CD14-positive monocyte (primary cell): Measurements from ENCODE around the gene TMPRSS2. TPM values are rescaled to one million over a fixed set of nuclear protein-coding genes. Genes with fewer than 3 reads are reported as not detected.

Experiments used
- DNase-seq, 3 donors: peaks; one replicate each; pipeline ENCODE4 v3.0.0-alpha.2; 2011 to 2022
- H2AFZ ChIP-seq: 2 replicates; pipeline ENCODE4 v1.6.0; 2012; ENCODE audit warnings: mild to moderate bottlenecking, low read depth, low read length, inconsistent platforms; ENCODE audit not compliant: insufficient read depth, poor library complexity, severe bottlenecking
- H3K27ac ChIP-seq, 2 donors: 1 replicate in 1 of 2; 2 replicates in 1 of 2; pipeline ENCODE4 v1.5.1; 2012 to 2013; ENCODE audit warnings: low read length in 2 of 2, control low read depth in 1 of 2, inconsistent platforms in 1 of 2, low read depth in 1 of 2, mild to moderate bottlenecking in 1 of 2
- H3K27me3 ChIP-seq, 2 donors: one replicate each; pipeline versions ENCODE4 v1.6.0 to v1.6.1; 2011 to 2013; ENCODE audit warnings: low read length in 2 of 2; ENCODE audit not compliant: control insufficient read depth in 2 of 2, insufficient read depth in 2 of 2
- H3K36me3 ChIP-seq, 2 donors: replicated peaks in 1 of 2; 1 replicate in 1 of 2; 2 replicates in 1 of 2; pipeline versions ENCODE4 v1.5.1 to v1.6.1; 2012 to 2013; ENCODE audit warnings: low read length in 2 of 2, control low read depth in 1 of 2, inconsistent platforms in 1 of 2, mild to moderate bottlenecking in 1 of 2; ENCODE audit not compliant: insufficient read depth in 2 of 2, control insufficient read depth in 1 of 2
- H3K4me1 ChIP-seq, 2 donors: 1 replicate in 1 of 2; 2 replicates in 1 of 2; pipeline versions ENCODE4 v1.5.1 to v1.6.1; 2012 to 2013; ENCODE audit warnings: low read length in 2 of 2, control low read depth in 1 of 2, inconsistent platforms in 1 of 2, mild to moderate bottlenecking in 1 of 2, moderate library complexity in 1 of 2; ENCODE audit not compliant: insufficient read depth in 2 of 2, control insufficient read depth in 1 of 2
- H3K4me2 ChIP-seq: replicated peaks from 2 replicates; pipeline ENCODE3; 2012; ENCODE audit warnings: low read length, moderate library complexity, mild to moderate bottlenecking; ENCODE audit not compliant: poor library complexity, severe bottlenecking; ENCODE audit errors: extremely low read depth
- H3K4me3 ChIP-seq, 3 experiments: fragments of 200-600 bp in 1 of 3; sonication (generic) in 1 of 3; replicated peaks in 1 of 3; 1 replicate in 2 of 3; 2 replicates in 1 of 3; pipeline ENCODE4 v1.5.1; 2011 to 2013; ENCODE audit warnings: low read length in 3 of 3, mild to moderate bottlenecking in 3 of 3, control low read depth in 2 of 3, low read depth in 2 of 3, inconsistent platforms in 1 of 3, moderate library complexity in 1 of 3
- H3K79me2 ChIP-seq: 2 replicates; pipeline ENCODE4 v1.6.0; 2012; ENCODE audit warnings: mild to moderate bottlenecking, control low read depth, inconsistent platforms, low read length, moderate library complexity; ENCODE audit not compliant: insufficient read depth
- H3K9ac ChIP-seq: 2 replicates; pipeline ENCODE4 v1.6.0; 2017; ENCODE audit warnings: low read length, mild to moderate bottlenecking; ENCODE audit not compliant: insufficient read depth, poor library complexity, severe bottlenecking
- H3K9me3 ChIP-seq, 2 donors: replicated peaks in 1 of 2; 1 replicate in 1 of 2; 2 replicates in 1 of 2; pipeline versions ENCODE4 v1.5.1 to v1.6.1; 2012 to 2013; ENCODE audit warnings: low read length in 2 of 2, control low read depth in 1 of 2; ENCODE audit not compliant: control insufficient read depth in 1 of 2, insufficient read depth in 1 of 2
- H4K20me1 ChIP-seq: 2 replicates; pipeline ENCODE4 v1.6.0; 2012; ENCODE audit warnings: mild to moderate bottlenecking, low read length, control low read depth, moderate library complexity; ENCODE audit not compliant: insufficient read depth
- H3K27ac Mint-ChIP-seq, 7 donors: one replicate each; pipeline ENCODE4 v1.8.0; 2020; ENCODE audit warnings: mild to moderate bottlenecking in 7 of 7, mixed read lengths in 7 of 7, moderate library complexity in 6 of 7, inconsistent platforms in 2 of 7
- H3K27me3 Mint-ChIP-seq, 3 donors: one replicate each; pipeline ENCODE4 v1.8.0; 2021 to 2022; ENCODE audit warnings: low read depth in 3 of 3, mild to moderate bottlenecking in 3 of 3, mixed read lengths in 3 of 3, moderate library complexity in 3 of 3, inconsistent platforms in 1 of 3
- H3K36me3 Mint-ChIP-seq, 2 donors: one replicate each; pipeline ENCODE4 v1.8.0; 2020; ENCODE audit warnings: mixed read lengths in 2 of 2, inconsistent platforms in 1 of 2, mild to moderate bottlenecking in 1 of 2
- H3K4me1 Mint-ChIP-seq: one replicate; pipeline ENCODE4 v1.8.0; 2020; ENCODE audit warnings: mild to moderate bottlenecking, mixed read lengths
- H3K4me3 Mint-ChIP-seq, 2 donors: one replicate each; pipeline ENCODE4 v1.8.0; 2020; ENCODE audit warnings: mild to moderate bottlenecking in 2 of 2, mixed read lengths in 2 of 2, moderate library complexity in 1 of 2
- H3K9me3 Mint-ChIP-seq, 7 donors: one replicate each; pipeline ENCODE4 v1.8.0; 2020 to 2022; ENCODE audit warnings: mixed read lengths in 7 of 7, mild to moderate bottlenecking in 6 of 7, moderate library complexity in 6 of 7, inconsistent platforms in 2 of 7
- WGBS: methylation state at CpG from one replicate; pipeline ENCODE4 v1.1.5; 2013; ENCODE audit warnings: missing lambda C conversion rate; ENCODE audit not compliant: insufficient coverage; 5-methylcytosine and 5-hydroxymethylcytosine counted together
- intact Hi-C, 2 donors: fragments of 100-400 bp; cut with micrococcal nuclease; formaldehyde crosslinking; loops; one replicate each; pipeline versions ENCODE4 v1.15.0 to v1.15.1; 2023
- polyA plus RNA-seq, 3 donors: library from polyadenylated mRNA; depleted of rRNA in 1 of 3; unstranded in 2 of 3; stranded (reverse) in 1 of 3; fragments of 300-500 nt in 2 of 3; fragments of >200 nt in 1 of 3; fragmentation: Illumina TruSeq in 2 of 3; gene quantifications; 1 replicate in 2 of 3; 2 replicates in 1 of 3; pipeline ENCODE4 v1.2.3, GENCODE V29; 2012 to 2021
- TF ChIP-seq, protein P1 (sequence below): fragments of 200-600 bp; IDR thresholded peaks from one replicate; pipeline ENCODE4 v1.8.0; 2022; ENCODE audit warnings: antibody characterized with exemption, mild to moderate bottlenecking

Gene TMPRSS2
- polyA plus RNA-seq, 3 donors = not detected

DNA sequence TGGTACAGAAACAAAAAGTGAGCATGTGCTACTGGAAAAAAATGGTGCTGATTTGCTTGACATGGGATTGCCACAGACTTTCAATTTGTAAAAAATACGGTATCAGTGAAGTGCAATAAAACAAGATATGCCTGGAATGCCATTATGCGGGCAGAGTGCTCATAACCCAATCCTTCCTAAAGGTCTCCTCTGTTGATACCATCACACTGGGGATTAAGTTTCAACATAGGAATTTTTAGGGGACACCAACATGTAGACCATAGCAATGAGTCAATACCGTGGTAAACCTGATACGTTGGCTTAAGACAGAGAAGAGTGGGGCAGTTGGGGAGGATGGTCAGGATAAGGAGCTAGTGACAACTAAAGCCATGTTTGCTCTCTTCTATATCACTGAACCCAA lies 61.4 kb downstream of the TMPRSS2 start:
- Mint-ChIP-seq H3K27me3 (no peaks in the 10 kb centered on the region), H3K9me3 (peaks cover 0 to 3% (median 0%) of the 10 kb centered on the region in 7 donors), H3K4me3 (no peak overlapping the region), H3K36me3 (peaks cover 93 to 96% of the 10 kb centered on the region in 2 donors), H3K4me1 (no peaks in the 10 kb centered on the region), H3K27ac (no peak overlapping the region)
- Histone ChIP-seq H3K4me1 (no peaks in the 10 kb centered on the region), H3K79me2 (no peaks in the 10 kb centered on the region), H2AFZ (no peak overlapping the region), H3K27ac (no peak overlapping the region), H3K4me2 (no peak overlapping the region), H3K4me3 (no peak overlapping the region), H3K9ac (no peak overlapping the region), H3K9me3 (no peaks in the 10 kb centered on the region), H3K27me3 (no peaks in the 10 kb centered on the region), H3K36me3 (peaks cover 74 to 97% of the 10 kb centered on the region in 2 donors), H4K20me1 (peaks cover 4% of the 10 kb centered on the region)
- TF ChIP-seq, protein P1, sequence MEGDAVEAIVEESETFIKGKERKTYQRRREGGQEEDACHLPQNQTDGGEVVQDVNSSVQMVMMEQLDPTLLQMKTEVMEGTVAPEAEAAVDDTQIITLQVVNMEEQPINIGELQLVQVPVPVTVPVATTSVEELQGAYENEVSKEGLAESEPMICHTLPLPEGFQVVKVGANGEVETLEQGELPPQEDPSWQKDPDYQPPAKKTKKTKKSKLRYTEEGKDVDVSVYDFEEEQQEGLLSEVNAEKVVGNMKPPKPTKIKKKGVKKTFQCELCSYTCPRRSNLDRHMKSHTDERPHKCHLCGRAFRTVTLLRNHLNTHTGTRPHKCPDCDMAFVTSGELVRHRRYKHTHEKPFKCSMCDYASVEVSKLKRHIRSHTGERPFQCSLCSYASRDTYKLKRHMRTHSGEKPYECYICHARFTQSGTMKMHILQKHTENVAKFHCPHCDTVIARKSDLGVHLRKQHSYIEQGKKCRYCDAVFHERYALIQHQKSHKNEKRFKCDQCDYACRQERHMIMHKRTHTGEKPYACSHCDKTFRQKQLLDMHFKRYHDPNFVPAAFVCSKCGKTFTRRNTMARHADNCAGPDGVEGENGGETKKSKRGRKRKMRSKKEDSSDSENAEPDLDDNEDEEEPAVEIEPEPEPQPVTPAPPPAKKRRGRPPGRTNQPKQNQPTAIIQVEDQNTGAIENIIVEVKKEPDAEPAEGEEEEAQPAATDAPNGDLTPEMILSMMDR = no peak
- WGBS = 94% methylated on average over 2 of the region's 4 CpGs
- intact Hi-C loops = no loop called here
- no peak for DNase-seq

DNA sequence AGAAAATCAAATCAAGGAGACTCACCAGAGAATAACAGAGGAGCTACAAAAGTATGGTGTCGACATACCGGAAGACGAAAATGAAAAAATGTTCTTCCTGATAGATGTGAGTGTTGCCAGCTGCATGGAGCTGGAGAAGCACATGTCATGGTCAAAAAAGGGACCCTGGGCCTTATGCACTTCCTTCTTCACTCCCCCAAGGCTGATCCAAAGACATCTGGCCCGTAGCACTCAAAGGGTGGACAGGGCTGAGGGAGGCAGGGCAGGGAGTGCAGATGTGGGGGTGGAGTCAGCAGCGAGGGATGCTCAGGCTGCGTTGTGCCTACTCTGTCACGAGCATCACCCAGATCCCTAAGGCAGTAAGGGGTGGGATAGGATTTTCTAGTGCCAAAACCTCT lies 62.5 kb downstream of the TMPRSS2 start:
- Histone ChIP-seq H3K4me1 (no peaks in the 10 kb centered on the region), H3K36me3 (peaks cover 80 to 100% of the 10 kb centered on the region in 2 donors), H3K4me3 (no peak overlapping the region), H3K4me2 (no peak overlapping the region), H4K20me1 (peaks cover 4% of the 10 kb centered on the region), H2AFZ (no peak overlapping the region), H3K27me3 (no peaks in the 10 kb centered on the region), H3K9me3 (no peaks in the 10 kb centered on the region), H3K9ac (no peak overlapping the region), H3K27ac (no peak overlapping the region), H3K79me2 (no peaks in the 10 kb centered on the region)
- TF ChIP-seq, protein P1 = no peak
- Mint-ChIP-seq H3K4me3 (no peak overlapping the region), H3K36me3 (peaks cover 94 to 99% of the 10 kb centered on the region in 2 donors), H3K27ac (no peak overlapping the region), H3K9me3 (peaks cover 0 to 3% (median 0%) of the 10 kb centered on the region in 7 donors), H3K27me3 (peaks cover 0 to 2% (median 0%) of the 10 kb centered on the region in 3 donors), H3K4me1 (no peaks in the 10 kb centered on the region)
- DNase-seq = no peak
- intact Hi-C loops = no loop called here
- no CpG with 5 or more reads among the region's 7 CpGs for WGBS
